Aorta (tissue), 5 donors: ENCODE results near the gene PEX11A. TPM values are rescaled to one million over a fixed set of nuclear protein-coding genes. Genes with fewer than 3 reads are reported as not detected.

Experiments used
- ATAC-seq: fragments of 200-7000 bp; cut with Tn5 transposase; one replicate; pipeline ENCODE4 v1.9.1; 2022; ENCODE audit warnings: moderate library complexity; ENCODE audit not compliant: low FRiP score
- DNase-seq, 2 donors: peaks; one replicate each; pipeline ENCODE4 v3.0.0-alpha.2; 2020
- H3K27ac ChIP-seq, 2 donors: one replicate each; pipeline ENCODE4 v1.5.1; 2013; ENCODE audit warnings: low read length in 2 of 2, mild to moderate bottlenecking in 2 of 2, moderate library complexity in 2 of 2, control low read depth in 1 of 2, inconsistent platforms in 1 of 2, low read depth in 1 of 2
- H3K27me3 ChIP-seq, 2 donors: one replicate each; pipeline ENCODE4 v1.6.1; 2013; ENCODE audit warnings: control low read depth in 1 of 2, low read length in 1 of 2, mild to moderate bottlenecking in 1 of 2, moderate library complexity in 1 of 2; ENCODE audit not compliant: insufficient read depth in 2 of 2, control insufficient read depth in 1 of 2
- H3K36me3 ChIP-seq, 2 donors: one replicate each; pipeline ENCODE4 v1.6.1; 2013; ENCODE audit warnings: control low read depth in 1 of 2, low read length in 1 of 2, mild to moderate bottlenecking in 1 of 2; ENCODE audit not compliant: insufficient read depth in 2 of 2, control insufficient read depth in 1 of 2
- H3K4me1 ChIP-seq, 2 donors: one replicate each; pipeline ENCODE4 v1.6.1; 2013; ENCODE audit warnings: low read length in 2 of 2, control low read depth in 1 of 2, mild to moderate bottlenecking in 1 of 2, moderate library complexity in 1 of 2; ENCODE audit not compliant: insufficient read depth in 2 of 2, control insufficient read depth in 1 of 2
- H3K4me3 ChIP-seq, 2 donors: one replicate each; pipeline ENCODE4 v1.5.1; 2013; ENCODE audit warnings: low read length in 2 of 2, control low read depth in 1 of 2, mild to moderate bottlenecking in 1 of 2
- H3K9me3 ChIP-seq: one replicate; pipeline ENCODE4 v1.6.1; 2013; ENCODE audit warnings: mild to moderate bottlenecking, low read length; ENCODE audit not compliant: control insufficient read depth
- WGBS, 2 donors: extraction: QIAGEN DNeasy Blood & Tissue Kit; methylation state at CpG; one replicate each; pipeline ENCODE4 v1.1.7; 2013; 5-methylcytosine and 5-hydroxymethylcytosine counted together
- intact Hi-C, 2 donors: fragments of 100-400 bp; cut with DNase I; formaldehyde crosslinking; loops; one replicate each; pipeline versions ENCODE4 v1.14.2 to v1.15.0; 2022
- long read RNA-seq, 2 donors: library from polyadenylated mRNA; unstranded; transcript quantifications; one replicate each; pipeline ENCODE4 v2.0.0, GENCODE V29; 2020 to 2021
- polyA plus RNA-seq, 2 donors: library from polyadenylated mRNA; stranded (reverse); fragments of 200-250 nt; gene quantifications; one replicate each; pipeline ENCODE4 v1.2.3, GENCODE V29; 2013
- total RNA-seq, 2 donors: library from RNA; stranded (reverse); fragmentation: NEBNext Ultra II Directional; extraction: Animal tissue kit (Norgen Biotek cat#: 25700); gene quantifications; one replicate each; pipeline ENCODE4 v1.2.1, GENCODE V29; 2021
- donor health status: healthy with polysubstance abuse.
- donor health status: Bipolar disorder and iron deficiency.
- donor health status: DM: no; HTN: no; CAD: no.
- donor health status: DM: no; HTN: no; CAD: no.
- donor health status: DM: yes; HTN: yes; CAD: no.

PEX11A gene, protein sequence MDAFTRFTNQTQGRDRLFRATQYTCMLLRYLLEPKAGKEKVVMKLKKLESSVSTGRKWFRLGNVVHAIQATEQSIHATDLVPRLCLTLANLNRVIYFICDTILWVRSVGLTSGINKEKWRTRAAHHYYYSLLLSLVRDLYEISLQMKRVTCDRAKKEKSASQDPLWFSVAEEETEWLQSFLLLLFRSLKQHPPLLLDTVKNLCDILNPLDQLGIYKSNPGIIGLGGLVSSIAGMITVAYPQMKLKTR
- total RNA-seq (1 to 10 TPM; 7.7 to 9.1 TPM), polyA plus RNA-seq (10 to 100 TPM; 10.4 to 13.3 TPM)
- long read RNA-seq, donor 1, transcript PEX11A-203 (2 exons, 905 nt): major isoform, 17 of 30 reads
- long read RNA-seq, donor 1, transcript PEX11A-201 (3 exons, 2,740 nt): minor isoform, 9 of 30 reads
- long read RNA-seq, donor 1, partial matches to known transcripts: 0 of 30 reads
- long read RNA-seq, donor 1, other reads (novel, unspliced or antisense): 4 of 30 reads
- long read RNA-seq, donor 2, partial matches to known transcripts: 0 of 5 reads
- long read RNA-seq, donor 2, other reads (novel, unspliced or antisense): 2 of 5 reads

DNA sequence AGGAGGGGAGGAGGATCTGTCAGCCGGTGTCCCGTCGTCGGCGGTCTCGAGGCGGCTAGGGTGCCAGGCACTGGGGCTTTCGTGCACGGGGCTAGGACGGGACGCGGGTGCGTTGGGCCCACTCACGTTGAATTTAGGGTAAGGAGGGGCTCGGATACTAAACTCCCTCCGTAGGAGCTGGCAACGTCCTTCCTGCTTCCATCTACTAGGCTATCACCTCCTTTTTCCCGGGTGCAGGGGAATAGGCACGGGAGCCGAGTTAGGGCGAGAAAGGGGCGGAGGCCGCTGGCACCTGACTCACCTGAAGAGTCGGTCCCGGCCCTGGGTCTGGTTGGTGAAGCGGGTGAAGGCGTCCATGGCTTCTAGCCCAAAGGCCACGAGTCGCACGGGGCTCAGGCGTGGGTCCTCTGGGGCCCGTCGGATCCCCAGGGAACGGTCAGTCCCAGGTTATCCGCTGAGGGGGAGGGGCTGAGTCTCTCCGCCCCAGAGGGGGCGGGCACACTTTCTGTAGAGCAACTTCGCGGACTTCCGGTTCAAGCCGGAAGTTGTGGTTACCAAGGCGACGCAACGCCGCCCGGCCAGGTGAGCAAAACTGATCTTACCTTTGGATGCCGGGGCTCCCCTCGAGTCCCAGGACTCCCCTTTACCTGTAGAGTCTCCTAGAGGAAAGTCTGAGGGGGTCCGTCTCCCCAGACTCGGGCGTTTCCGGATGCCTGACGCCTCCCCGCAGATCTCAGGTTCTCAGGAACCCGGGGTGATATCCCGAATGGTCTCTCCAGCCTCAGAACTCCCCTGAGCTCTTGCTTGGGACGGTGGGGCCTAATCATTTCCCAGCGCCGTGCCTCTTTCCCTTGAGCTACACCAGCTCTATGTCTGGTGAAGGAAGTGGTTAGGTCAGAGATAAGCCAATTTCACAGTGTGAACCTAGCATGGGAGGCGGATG lies at the start of gene PEX11A, which contains the start of gene WDR93:
PEX11A (minus strand) TSS at position 479 of the 943 bp plus-strand sequence; CDS start at position 357, 122 bp downstream.
WDR93 (plus strand) TSS at position 536 of the 943 bp plus-strand sequence. CDS start 10,936 bp downstream, outside the sequence.
- Histone ChIP-seq H3K36me3 (no peaks in the 10 kb centered on the region), H3K4me1 (peaks cover 0 to 1% of the 10 kb centered on the region in 2 donors), H3K4me3 (peak within 1 kb of the TSS; percentile 71 to 78), H3K27ac (no peak within 1 kb of the TSS), H3K9me3 (no peaks in the 10 kb centered on the region), H3K27me3 (no peaks in the 10 kb centered on the region)
- WGBS, 2 donors: 2% methylated on average over 60 of the region's 60 CpGs
- intact Hi-C loops: loop anchor here in 1 of 2 donors (5.0 kb wide), 1 partner anchor 43 kb away; no protein-coding TSS in a partner anchor
- peak; percentile 93 for ATAC-seq
- DNase-seq: peak; percentile 90 to 93

DNA sequence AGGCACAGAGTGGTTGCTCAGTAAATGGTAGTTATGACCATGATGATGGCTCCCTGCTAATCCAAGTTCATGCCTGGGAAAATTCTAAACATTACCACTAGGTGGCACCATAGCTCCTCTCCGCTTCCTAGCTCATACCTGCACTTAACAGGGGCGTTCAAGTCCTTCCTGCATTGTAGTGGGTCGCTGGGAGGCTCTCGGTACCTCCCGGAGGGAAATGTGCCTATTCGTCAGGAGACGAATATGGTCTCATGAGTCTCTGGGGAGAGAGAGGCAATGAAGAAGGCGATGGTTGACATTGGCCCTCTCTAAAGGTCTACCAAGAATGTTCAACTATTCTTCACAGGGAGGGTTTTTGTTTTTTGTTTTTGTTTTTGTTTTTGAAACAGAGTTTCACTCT lies 49.6 kb upstream of the PEX11A start:
- 3 to 4% methylated on average over 8 of the region's 8 CpGs for WGBS, 2 donors
- Histone ChIP-seq H3K27me3 (no peaks in the 10 kb centered on the region), H3K4me1 (no peaks in the 10 kb centered on the region), H3K4me3 (no peak overlapping the region), H3K27ac (no peak overlapping the region), H3K36me3 (no peaks in the 10 kb centered on the region), H3K9me3 (no peaks in the 10 kb centered on the region)
- DNase-seq (no peak), ATAC-seq (peak; percentile 79)
- intact Hi-C loops: loop anchor here in 1 of 2 donors (5.0 to 10.0 kb wide), 2 partner anchors 147 to 335 kb away; no protein-coding TSS in a partner anchor

DNA sequence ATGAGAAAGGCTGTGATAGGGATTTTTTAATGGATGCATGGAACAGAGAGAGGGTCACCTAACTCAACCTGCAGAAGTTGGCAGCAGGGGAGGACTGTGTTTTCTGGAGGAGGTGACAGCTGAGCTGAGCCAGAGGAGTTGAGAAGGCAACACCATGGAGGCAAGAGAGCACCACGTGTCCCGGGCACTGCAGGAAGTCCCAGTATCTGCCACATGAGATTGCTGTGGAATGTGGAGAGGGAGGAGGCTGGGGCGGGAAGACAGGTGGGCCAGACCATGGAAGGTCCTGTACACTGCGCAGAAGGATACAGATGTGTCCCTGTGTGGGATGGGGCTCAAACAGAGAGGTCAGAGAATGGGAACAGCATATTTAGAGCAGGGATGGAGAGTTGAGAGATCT lies 45.2 kb upstream of the PEX11A start:
- Histone ChIP-seq H3K9me3 (no peaks in the 10 kb centered on the region), H3K27ac (no peak overlapping the region), H3K27me3 (no peaks in the 10 kb centered on the region), H3K4me1 (no peaks in the 10 kb centered on the region), H3K4me3 (no peak overlapping the region), H3K36me3 (no peaks in the 10 kb centered on the region)
- 66 to 74% methylated on average over 4 of the region's 4 CpGs for WGBS, 2 donors
- DNase-seq: no peak
- no peak for ATAC-seq
- intact Hi-C loops: no loop called here

DNA sequence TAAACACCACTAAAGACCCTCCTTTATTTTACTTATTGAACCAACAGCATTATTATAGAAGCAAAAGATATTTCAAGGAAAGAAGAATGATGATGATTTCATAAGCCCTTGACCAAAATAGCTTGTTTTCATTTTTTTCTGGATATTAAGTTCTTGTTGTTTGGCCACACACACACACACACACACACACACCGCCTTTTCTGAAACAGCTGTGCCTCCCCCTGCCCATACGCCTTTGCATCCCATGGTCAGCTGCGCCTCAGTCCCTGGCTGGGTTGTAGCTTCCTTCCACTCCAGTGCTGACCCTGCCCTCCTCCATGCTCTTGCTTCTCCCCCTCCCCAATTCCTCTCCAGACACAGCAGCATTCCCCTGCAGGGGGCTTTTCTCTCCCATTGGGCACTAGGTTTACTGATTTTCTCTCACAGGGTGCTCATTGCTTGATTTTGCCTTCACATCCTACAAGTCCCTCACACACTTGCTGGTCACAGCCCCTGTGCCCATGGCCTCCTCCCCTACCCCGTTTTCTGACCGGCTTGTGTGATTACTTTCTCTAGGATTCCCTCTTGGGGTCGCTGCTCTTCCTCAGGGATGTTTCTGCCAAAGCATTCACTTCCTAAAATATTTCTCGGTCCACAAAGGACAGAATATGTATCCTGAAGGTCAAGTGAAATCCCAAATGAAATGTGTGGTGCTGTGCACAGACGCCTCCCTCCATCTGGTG lies 42.1 kb upstream of the PEX11A start:
- 65 to 70% methylated on average over 8 of the region's 8 CpGs for WGBS, 2 donors
- intact Hi-C loops: no loop called here

DNA sequence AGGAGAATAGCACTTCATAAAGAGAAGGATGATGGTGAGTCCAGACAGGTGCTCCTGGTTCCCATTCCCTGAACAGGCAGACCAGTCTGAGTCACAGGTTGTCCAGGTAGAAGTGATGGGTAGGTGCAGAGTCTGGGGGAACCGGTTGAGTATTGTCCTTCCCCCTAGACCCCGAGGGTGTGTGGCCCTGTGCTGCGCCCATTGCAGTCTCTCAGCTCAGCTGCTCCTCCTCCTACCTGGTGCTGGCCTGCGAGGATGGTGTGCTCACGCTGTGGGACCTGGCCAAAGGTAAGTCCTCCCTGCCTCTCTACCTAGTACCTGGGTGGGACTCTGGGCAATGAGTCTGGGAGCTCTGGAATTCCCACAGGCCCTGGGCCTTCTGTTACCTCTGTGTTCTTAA lies 40.7 kb upstream of the PEX11A start:
- Histone ChIP-seq H3K4me1 (no peaks in the 10 kb centered on the region), H3K27ac (no peak overlapping the region), H3K4me3 (no peak overlapping the region), H3K27me3 (no peaks in the 10 kb centered on the region), H3K9me3 (no peaks in the 10 kb centered on the region), H3K36me3 (no peaks in the 10 kb centered on the region)
- intact Hi-C loops: no loop called here
- ATAC-seq (no peak), DNase-seq (no peak)
- WGBS, 2 donors: 92 to 93% methylated on average over 5 of the region's 5 CpGs

More for the DNA sequence above, 42.1 kb upstream of the PEX11A start:
- H3K4me3 ChIP-seq: no peak overlapping the region
- H3K9me3 ChIP-seq: no peaks in the 10 kb centered on the region
- no peaks in the 10 kb centered on the region for H3K4me1 ChIP-seq
- ATAC-seq (no peak), DNase-seq (no peak)
- no peaks in the 10 kb centered on the region for H3K27me3 ChIP-seq
- no peaks in the 10 kb centered on the region for H3K36me3 ChIP-seq
- no peak overlapping the region for H3K27ac ChIP-seq

DNA sequence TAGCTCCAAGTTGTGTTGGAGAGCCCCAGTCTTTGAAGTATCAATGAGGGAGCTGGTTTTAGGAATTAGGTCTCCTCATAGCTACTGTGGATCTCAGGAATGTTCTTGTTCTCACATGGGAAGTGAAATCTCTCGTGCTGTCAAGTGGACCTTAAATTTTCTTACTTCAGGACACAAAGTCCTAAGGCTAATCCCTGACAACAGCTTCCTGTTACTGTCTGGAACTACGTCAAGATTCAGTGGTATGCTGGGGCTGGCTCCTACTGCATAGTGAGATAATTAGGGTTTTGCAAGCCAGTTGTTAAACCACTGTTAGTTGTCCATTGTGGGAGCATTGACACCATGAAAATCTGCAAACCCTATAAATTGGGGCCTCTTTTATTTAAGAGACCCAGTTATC lies 37.7 kb upstream of the PEX11A start:
- WGBS, 2 donors: 33 to 48% methylated on average over 2 of the region's 2 CpGs
- no peak overlapping the region for H3K27ac ChIP-seq
- ATAC-seq (no peak), DNase-seq (no peak)
- intact Hi-C loops: no loop called here
- no peaks in the 10 kb centered on the region for H3K9me3 ChIP-seq
- no peak overlapping the region for H3K4me3 ChIP-seq
- no peaks in the 10 kb centered on the region for H3K36me3 ChIP-seq
- no peaks in the 10 kb centered on the region for H3K27me3 ChIP-seq
- H3K4me1 ChIP-seq: no peaks in the 10 kb centered on the region

DNA sequence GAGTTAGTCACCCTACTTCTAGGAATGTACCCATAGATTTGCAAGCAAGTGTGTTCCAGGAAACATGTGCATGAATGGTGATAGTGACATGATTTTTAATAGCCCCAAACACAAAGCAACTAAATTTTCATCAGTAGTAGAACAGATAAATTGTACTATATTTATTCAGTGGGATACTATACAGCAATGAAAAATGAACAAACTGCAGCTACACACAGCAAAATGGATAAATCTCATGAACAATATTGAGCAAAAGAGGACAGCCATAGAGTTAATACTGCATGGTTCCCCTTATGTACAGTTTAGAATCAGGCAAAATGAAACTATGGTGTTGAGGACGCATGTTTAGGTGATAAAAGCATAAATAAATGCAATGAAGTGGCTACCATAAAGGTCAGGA lies 34.5 kb upstream of the PEX11A start:
- 89 to 91% methylated on average over 1 of the region's 1 CpG for WGBS, 2 donors
- Histone ChIP-seq H3K9me3 (peaks cover 5% of the 10 kb centered on the region), H3K4me3 (no peak overlapping the region), H3K27me3 (no peaks in the 10 kb centered on the region), H3K4me1 (no peaks in the 10 kb centered on the region), H3K27ac (no peak overlapping the region), H3K36me3 (no peaks in the 10 kb centered on the region)
- intact Hi-C loops: no loop called here
- DNase-seq: no peak
- ATAC-seq: no peak

DNA sequence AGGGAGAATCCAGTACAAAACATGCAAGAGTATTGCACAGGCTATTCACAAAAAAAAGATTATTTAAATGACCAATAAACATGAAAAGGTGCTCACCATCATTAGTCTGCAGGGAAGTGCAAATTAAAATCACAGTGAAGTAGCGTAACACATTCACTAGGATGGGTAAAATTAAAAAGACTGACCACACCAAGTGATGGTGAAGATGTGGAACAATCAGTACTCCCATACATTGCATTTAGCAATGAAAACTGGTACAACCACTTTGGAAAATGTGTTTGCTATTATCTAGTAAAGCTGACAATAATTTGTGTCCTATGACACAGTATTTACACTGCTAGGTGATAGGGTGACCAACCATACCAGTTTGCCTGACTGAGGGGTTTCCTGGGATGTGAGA lies 34.1 kb upstream of the PEX11A start:
- 98 to 100% methylated on average over 1 of the region's 1 CpG for WGBS, 2 donors
- intact Hi-C loops: no loop called here
- Histone ChIP-seq H3K9me3 (peaks cover 5% of the 10 kb centered on the region), H3K27me3 (no peaks in the 10 kb centered on the region), H3K36me3 (no peaks in the 10 kb centered on the region), H3K4me1 (no peaks in the 10 kb centered on the region), H3K4me3 (no peak overlapping the region), H3K27ac (no peak overlapping the region)
- ATAC-seq (no peak), DNase-seq (no peak)
